Neural cell (in vitro differentiated cells): ENCODE measurements around the gene LKAAEAR1.

Source experiments
- CTCF ChIP-seq: fragments of 450-650 bp; IDR thresholded peaks from 2 replicates; pipeline ENCODE4 v1.5.1; 2014; ENCODE audit warnings: antibody characterized with exemption, mild to moderate bottlenecking, moderate library complexity; ENCODE audit not compliant: poor library complexity, severe bottlenecking
- EP300 ChIP-seq: fragments of 450-650 bp; conservative IDR thresholded peaks from 2 replicates; pipeline ENCODE4 v1.6.1; 2014; ENCODE audit warnings: antibody characterized with exemption, mild to moderate bottlenecking, moderate library complexity; ENCODE audit not compliant: poor library complexity, severe bottlenecking
- EZH2 ChIP-seq: fragments of 200-600, 300-800 bp; shearing (Covaris generic), sonication (generic); IDR thresholded peaks from 2 replicates; pipeline ENCODE4 v1.6.1; 2014; ENCODE audit warnings: antibody characterized with exemption, low read length, borderline replicate concordance, mild to moderate bottlenecking; ENCODE audit not compliant: insufficient read depth, poor library complexity, severe bottlenecking
- MXI1 ChIP-seq: fragments of 450-650 bp; conservative IDR thresholded peaks from 2 replicates; pipeline ENCODE4 v1.6.1; 2014; ENCODE audit warnings: antibody characterized with exemption, mild to moderate bottlenecking; ENCODE audit not compliant: poor library complexity, severe bottlenecking
- POLR2AphosphoS5 ChIP-seq: IDR thresholded peaks from 2 replicates; pipeline ENCODE4 v1.6.1; 2012
- RAD21 ChIP-seq: fragments of 450-650 bp; conservative IDR thresholded peaks from 2 replicates; pipeline ENCODE4 v1.6.1; 2014; ENCODE audit warnings: antibody characterized with exemption, mild to moderate bottlenecking, moderate library complexity
- REST ChIP-seq: IDR thresholded peaks from 2 replicates; pipeline ENCODE4 v1.6.1; 2012; ENCODE audit warnings: borderline replicate concordance
- SMC3 ChIP-seq: fragments of 450-650 bp; conservative IDR thresholded peaks from 2 replicates; pipeline ENCODE4 v1.6.1; 2014; ENCODE audit warnings: antibody characterized with exemption, mild to moderate bottlenecking, moderate library complexity; ENCODE audit not compliant: poor library complexity

GRCh38 chr20:64073476-64074183 lies 10.6 kb downstream of the LKAAEAR1 start:
- TF ChIP-seq REST (no peak), EZH2 (no peak), RAD21 (no peak), CTCF (no peak), EP300 (no peak), POLR2AphosphoS5 (no peak), SMC3 (no peak), MXI1 (no peak)
